ENCODE measurements around the gene RAP2A.

Gene RAP2A

DNA sequence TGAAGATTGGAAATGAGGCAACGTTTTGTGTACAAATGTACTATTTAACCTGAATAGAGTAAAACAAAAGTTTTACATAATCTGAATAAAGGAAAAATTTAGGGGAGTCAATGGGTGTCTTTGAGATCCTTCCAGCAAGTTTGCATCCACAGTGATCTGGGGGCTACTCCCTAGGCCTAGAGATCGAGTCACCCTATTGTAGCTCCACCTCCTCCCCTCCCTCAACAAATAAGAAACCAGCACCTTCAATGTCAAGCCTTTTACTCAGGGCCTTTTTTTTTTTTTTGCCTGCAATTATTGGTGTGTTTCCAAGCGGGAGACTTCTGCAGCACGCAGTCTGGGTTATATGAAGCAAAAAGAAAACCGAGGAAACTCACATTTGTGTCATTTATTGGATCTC lies 16.3 kb upstream of the RAP2A start:
- Histone ChIP-seq H3K36me3 (ENCODE audit: control insufficient read depth, insufficient read depth, low read length) (no peaks in the 10 kb centered on the region), H3K9me3 (ENCODE audit: control insufficient read depth, low read length) (no peaks in the 10 kb centered on the region), H3K4me1 (ENCODE audit: control insufficient read depth, insufficient read depth, low read length) (no peaks in the 10 kb centered on the region), H3K27me3 (ENCODE audit: control insufficient read depth, insufficient read depth, low read length, poor library complexity, severe bottlenecking) (no peaks in the 10 kb centered on the region), H3K4me3 (ENCODE audit: insufficient read depth, low read depth, low read length) (no peak overlapping the region), H3K27ac (ENCODE audit: insufficient read depth, low read depth, low read length, poor library complexity, severe bottlenecking) (no peak overlapping the region)
- whole genome bisulfite sequencing, 2 experiments = 89 to 90% methylated on average over 4 of the region's 5 CpGs

DNA sequence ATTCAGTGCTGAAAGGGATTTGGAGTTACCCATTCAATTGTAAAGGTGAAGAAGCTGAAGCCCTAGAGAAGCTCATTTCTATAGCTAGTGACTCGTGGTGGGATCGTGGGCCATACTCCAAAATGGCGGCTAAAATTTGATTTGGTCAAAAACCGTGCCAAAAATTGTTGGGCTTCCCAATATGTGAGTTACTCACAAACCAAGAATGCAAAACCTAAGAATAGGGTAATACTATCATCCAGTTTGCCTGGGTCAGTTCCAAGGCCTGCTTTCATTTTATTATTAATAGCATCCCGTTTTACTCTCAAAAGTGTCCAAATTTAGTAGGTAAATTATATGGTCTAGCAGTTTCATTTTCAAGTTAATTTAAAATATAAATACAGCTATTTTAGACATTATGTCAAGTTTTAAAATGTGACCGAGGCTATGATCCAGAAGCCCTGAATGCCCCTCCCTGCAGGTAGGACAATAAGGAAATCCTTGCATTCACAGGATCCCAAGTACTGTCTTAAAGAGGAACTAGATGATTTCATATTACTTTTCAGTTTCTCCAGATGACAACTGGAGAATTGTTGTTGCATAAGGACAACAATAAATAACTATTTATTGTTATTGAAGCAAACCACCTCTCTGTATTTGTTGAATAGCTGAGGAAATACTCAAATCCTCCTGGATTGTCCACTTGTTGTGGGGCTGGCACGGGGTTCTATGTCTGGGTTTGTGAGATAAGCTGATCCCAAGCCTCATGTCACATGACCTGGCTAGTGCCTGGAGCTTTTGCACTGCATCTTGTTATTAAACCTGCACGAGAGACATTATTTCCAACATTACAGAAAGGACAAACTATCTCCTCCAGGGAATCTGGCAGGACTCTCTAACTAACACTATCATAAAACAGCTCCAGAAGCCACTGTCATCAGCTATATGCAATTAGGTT lies 11.6 kb upstream of the RAP2A start:
- Histone ChIP-seq H3K9me3 (ENCODE audit: control insufficient read depth, low read length) (no peaks in the 10 kb centered on the region), H3K36me3 (ENCODE audit: control insufficient read depth, insufficient read depth, low read length) (no peaks in the 10 kb centered on the region), H3K27ac (ENCODE audit: insufficient read depth, low read depth, low read length, poor library complexity, severe bottlenecking) (no peak overlapping the region), H3K27me3 (ENCODE audit: control insufficient read depth, insufficient read depth, low read length, poor library complexity, severe bottlenecking) (no peaks in the 10 kb centered on the region), H3K4me1 (ENCODE audit: control insufficient read depth, insufficient read depth, low read length) (no peaks in the 10 kb centered on the region), H3K4me3 (ENCODE audit: insufficient read depth, low read depth, low read length) (no peak overlapping the region)
- WGBS, 2 experiments = 95 to 96% methylated on average over 7 of the region's 8 CpGs

DNA sequence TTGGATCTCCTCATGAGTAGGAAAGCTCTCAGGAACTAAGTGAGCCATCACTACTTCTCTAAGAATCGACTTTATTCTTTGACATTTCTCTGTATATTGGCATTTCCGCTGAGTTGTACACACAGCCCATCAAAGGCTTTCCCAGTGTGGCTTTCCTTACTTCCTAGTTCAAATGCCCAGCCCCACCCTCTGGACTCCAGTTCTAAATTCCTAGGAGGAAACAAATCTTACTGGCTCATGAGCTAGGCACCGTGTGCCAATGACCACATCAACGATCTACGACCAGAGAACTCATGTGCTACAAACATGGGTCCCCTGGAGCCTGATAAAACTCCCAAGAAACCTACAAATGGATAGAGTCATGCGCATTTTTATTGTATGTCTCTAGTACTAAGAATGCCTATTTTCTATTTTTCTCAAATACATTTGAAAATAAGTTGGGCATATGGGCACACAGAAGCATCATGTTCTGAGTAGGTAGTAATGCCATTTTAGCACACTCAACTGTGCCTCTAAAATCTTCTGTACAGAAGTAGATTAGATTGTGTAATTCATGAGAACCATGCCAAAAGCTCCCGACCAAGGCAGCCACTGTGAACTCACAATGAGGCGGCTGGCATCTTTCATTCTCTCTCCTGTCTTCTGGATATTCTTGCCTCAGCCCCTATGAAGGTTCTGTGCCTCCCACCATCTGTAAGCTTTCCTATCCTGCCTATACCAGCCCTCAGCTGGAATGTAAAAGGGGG lies 10.5 kb upstream of the RAP2A start:
- Histone ChIP-seq H3K9me3 (ENCODE audit: control insufficient read depth, low read length) (no peaks in the 10 kb centered on the region), H3K27ac (ENCODE audit: insufficient read depth, low read depth, low read length, poor library complexity, severe bottlenecking) (no peak overlapping the region), H3K4me1 (ENCODE audit: control insufficient read depth, insufficient read depth, low read length) (no peaks in the 10 kb centered on the region), H3K36me3 (ENCODE audit: control insufficient read depth, insufficient read depth, low read length) (no peaks in the 10 kb centered on the region), H3K27me3 (ENCODE audit: control insufficient read depth, insufficient read depth, low read length, poor library complexity, severe bottlenecking) (no peaks in the 10 kb centered on the region), H3K4me3 (ENCODE audit: insufficient read depth, low read depth, low read length) (no peak overlapping the region)
- 93 to 95% methylated on average over 8 of the region's 8 CpGs for WGBS, 2 experiments

DNA sequence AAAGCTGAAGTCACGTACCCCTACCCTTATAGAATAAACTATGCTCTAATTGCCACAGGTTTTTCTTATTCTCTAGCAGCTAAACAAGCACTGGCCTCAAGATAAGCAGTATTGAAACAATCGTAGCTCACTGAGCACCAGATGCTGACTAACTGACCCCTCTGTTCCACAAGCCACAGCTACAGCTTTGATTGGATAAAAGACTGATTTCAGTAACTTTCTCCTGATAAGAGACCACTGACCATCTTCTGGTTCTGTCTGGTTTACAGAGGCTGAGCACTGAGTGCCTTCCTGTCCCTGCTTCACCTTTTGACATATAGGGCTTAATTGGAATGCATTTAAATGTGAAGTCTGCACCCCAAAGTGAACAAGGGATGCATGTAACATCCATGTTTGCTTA lies 8.4 kb upstream of the RAP2A start:
- Histone ChIP-seq H3K27me3 (ENCODE audit: control insufficient read depth, insufficient read depth, low read length, poor library complexity, severe bottlenecking) (no peaks in the 10 kb centered on the region), H3K4me1 (ENCODE audit: control insufficient read depth, insufficient read depth, low read length) (no peaks in the 10 kb centered on the region), H3K27ac (ENCODE audit: insufficient read depth, low read depth, low read length, poor library complexity, severe bottlenecking) (no peak overlapping the region), H3K36me3 (ENCODE audit: control insufficient read depth, insufficient read depth, low read length) (no peaks in the 10 kb centered on the region), H3K4me3 (ENCODE audit: insufficient read depth, low read depth, low read length) (no peak overlapping the region), H3K9me3 (ENCODE audit: control insufficient read depth, low read length) (no peaks in the 10 kb centered on the region)
- 85 to 91% methylated on average over 2 of the region's 2 CpGs for WGBS, 2 experiments

DNA sequence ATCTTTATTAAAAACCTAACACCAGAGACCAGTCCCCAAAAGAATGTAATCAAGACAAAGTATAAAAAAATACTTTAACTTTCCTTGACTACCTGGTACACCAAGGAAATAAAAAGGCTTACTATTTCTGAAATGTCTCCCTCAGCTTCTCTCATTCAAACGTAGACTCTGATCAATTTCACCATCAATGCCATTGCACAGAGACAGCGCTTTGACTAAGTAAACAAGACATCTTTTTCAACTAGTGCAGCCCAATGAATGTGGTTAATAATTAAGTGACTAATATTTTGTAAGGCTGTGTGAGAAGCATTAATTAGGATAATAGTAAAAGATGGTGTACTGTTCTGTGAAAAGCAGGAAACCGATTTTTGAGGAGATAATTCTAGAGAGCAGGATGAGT lies 7.3 kb upstream of the RAP2A start:
- WGBS, 2 experiments = 91% methylated on average over 3 of the region's 3 CpGs
- Histone ChIP-seq H3K36me3 (ENCODE audit: control insufficient read depth, insufficient read depth, low read length) (no peaks in the 10 kb centered on the region), H3K27me3 (ENCODE audit: control insufficient read depth, insufficient read depth, low read length, poor library complexity, severe bottlenecking) (no peaks in the 10 kb centered on the region), H3K27ac (ENCODE audit: insufficient read depth, low read depth, low read length, poor library complexity, severe bottlenecking) (no peak overlapping the region), H3K4me1 (ENCODE audit: control insufficient read depth, insufficient read depth, low read length) (no peaks in the 10 kb centered on the region), H3K9me3 (ENCODE audit: control insufficient read depth, low read length) (no peaks in the 10 kb centered on the region), H3K4me3 (ENCODE audit: insufficient read depth, low read depth, low read length) (no peak overlapping the region)

DNA sequence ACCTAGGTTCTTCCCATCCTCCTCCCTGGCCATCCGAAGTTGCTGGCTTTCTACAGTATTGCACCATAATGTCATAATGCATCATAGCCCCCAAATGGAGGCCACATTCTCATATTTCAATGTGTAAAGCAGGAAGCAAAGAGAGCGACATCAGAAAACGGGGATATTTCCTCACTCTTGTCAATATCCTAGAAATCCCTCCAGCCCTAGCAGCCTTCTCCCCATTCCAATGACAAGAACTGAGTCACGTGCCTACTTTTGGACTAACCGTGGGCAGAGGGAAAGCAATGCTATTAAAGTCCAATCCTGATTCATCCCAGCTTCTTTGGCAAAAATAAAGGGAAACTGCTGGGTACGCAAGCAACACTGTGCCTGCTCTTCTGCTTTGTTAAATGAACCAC lies 4.3 kb upstream of the RAP2A start:
- 83 to 86% methylated on average over 6 of the region's 6 CpGs for WGBS, 2 experiments

DNA sequence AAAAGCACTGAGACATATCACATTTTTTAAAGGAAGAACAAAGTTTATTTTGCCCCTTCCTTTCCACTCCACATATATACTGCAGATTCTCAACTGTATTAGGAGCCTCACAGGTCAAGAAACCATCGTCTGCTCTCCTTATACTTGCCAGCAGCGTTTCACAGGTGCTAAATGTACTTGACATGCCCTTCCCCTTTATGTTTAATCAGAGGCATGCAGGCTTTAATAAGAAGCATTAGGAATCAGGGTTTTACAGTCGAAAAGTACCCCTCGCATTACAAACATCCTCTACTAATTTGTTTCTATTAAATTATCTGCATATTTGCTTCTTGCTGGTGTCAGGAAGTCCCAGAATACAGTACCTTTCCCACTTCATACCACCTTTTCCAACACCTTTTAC lies 3.7 kb upstream of the RAP2A start:
- Histone ChIP-seq H3K27ac (ENCODE audit: insufficient read depth, low read depth, low read length, poor library complexity, severe bottlenecking) (no peak overlapping the region), H3K4me1 (ENCODE audit: control insufficient read depth, insufficient read depth, low read length) (no peaks in the 10 kb centered on the region), H3K27me3 (ENCODE audit: control insufficient read depth, insufficient read depth, low read length, poor library complexity, severe bottlenecking) (no peaks in the 10 kb centered on the region), H3K36me3 (ENCODE audit: control insufficient read depth, insufficient read depth, low read length) (no peaks in the 10 kb centered on the region), H3K9me3 (ENCODE audit: control insufficient read depth, low read length) (no peaks in the 10 kb centered on the region), H3K4me3 (ENCODE audit: insufficient read depth, low read depth, low read length) (no peak overlapping the region)
- 92 to 97% methylated on average over 4 of the region's 4 CpGs for WGBS, 2 experiments

More for the DNA sequence above, 4.3 kb upstream of the RAP2A start:
- no peak overlapping the region for H3K4me3 ChIP-seq (ENCODE audit: insufficient read depth, low read depth, low read length)
- no peaks in the 10 kb centered on the region for H3K27me3 ChIP-seq (ENCODE audit: control insufficient read depth, insufficient read depth, low read length, poor library complexity, severe bottlenecking)
- H3K9me3 ChIP-seq (ENCODE audit: control insufficient read depth, low read length) = no peaks in the 10 kb centered on the region
- H3K36me3 ChIP-seq (ENCODE audit: control insufficient read depth, insufficient read depth, low read length) = no peaks in the 10 kb centered on the region
- no peaks in the 10 kb centered on the region for H3K4me1 ChIP-seq (ENCODE audit: control insufficient read depth, insufficient read depth, low read length)
- no peak overlapping the region for H3K27ac ChIP-seq (ENCODE audit: insufficient read depth, low read depth, low read length, poor library complexity, severe bottlenecking)

DNA sequence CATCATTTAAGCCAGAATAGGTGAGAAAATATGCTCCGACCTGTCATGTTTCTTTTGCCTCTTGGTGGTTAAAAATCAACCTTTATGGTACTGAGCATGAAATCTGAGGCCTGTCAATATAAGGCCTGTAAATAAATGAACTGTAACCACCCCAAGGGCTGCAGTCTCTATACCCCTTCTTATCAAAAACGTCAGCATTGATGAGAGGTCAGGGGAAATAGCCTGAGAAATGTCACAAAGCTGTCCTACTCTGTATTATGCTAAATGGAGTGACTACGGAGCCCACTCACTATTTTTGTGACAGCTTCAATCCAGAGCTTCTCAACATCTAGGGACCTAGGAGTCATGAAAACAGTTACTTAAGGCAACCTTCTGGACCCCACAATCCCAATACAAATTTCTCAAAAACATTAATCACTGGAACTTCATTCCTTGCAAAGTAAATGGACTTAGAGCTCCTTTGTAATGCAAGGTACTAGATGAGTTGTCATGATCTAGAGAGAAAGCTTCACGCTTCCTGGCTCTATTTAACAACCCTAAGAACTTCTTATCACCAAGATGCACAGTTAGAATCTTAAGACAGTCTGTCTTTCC lies 2.7 kb upstream of the RAP2A start:
- H3K4me1 ChIP-seq (ENCODE audit: control insufficient read depth, insufficient read depth, low read length) = no peaks in the 10 kb centered on the region
- 85 to 92% methylated on average over 4 of the region's 4 CpGs for WGBS, 2 experiments
- H3K27ac ChIP-seq (ENCODE audit: insufficient read depth, low read depth, low read length, poor library complexity, severe bottlenecking) = no peak overlapping the region
- H3K27me3 ChIP-seq (ENCODE audit: control insufficient read depth, insufficient read depth, low read length, poor library complexity, severe bottlenecking) = no peaks in the 10 kb centered on the region
- no peaks in the 10 kb centered on the region for H3K36me3 ChIP-seq (ENCODE audit: control insufficient read depth, insufficient read depth, low read length)
- H3K4me3 ChIP-seq (ENCODE audit: insufficient read depth, low read depth, low read length) = no peak overlapping the region
- H3K9me3 ChIP-seq (ENCODE audit: control insufficient read depth, low read length) = no peaks in the 10 kb centered on the region

DNA sequence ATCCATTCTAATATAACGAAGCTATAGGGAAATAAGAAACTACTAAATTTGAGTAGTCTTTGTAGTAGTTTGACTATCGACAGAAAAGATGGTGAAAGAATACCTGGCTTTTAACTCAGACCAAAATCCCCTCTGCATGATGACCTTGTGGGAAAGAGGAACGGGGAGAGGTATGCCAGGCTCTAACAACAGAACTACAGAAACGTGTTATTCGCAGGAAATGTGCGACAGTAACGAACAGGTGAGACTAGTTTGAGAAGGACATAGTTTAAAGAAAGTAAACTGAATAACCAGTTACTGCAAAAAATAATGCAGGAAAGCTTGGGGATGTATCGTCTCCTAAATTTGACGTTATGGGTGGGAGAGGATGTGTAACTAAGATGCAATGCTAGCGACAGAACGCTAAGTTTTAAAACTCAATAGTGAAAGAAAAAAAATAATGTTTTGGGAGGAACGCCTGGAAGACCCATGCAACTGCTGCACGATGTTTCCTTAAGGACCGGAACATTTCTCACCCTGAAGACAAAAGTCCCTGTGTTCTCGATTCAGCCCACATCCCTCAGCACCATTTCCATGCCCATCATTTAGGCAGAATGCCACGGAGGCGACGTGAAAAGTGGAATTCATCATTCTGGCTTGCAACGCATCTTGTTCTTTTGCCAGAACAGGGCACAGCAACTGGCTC lies 1.6 kb upstream of the RAP2A start:
- 63 to 68% methylated on average over 18 to 19 of the region's 19 CpGs for WGBS, 2 experiments
- H3K4me1 ChIP-seq (ENCODE audit: control insufficient read depth, insufficient read depth, low read length) = no peaks in the 10 kb centered on the region
- H3K4me3 ChIP-seq (ENCODE audit: insufficient read depth, low read depth, low read length) = peak overlapping the region; percentile 45
- H3K27ac ChIP-seq (ENCODE audit: insufficient read depth, low read depth, low read length, poor library complexity, severe bottlenecking) = no peak overlapping the region
- H3K9me3 ChIP-seq (ENCODE audit: control insufficient read depth, low read length) = no peaks in the 10 kb centered on the region
- H3K27me3 ChIP-seq (ENCODE audit: control insufficient read depth, insufficient read depth, low read length, poor library complexity, severe bottlenecking) = no peaks in the 10 kb centered on the region
- H3K36me3 ChIP-seq (ENCODE audit: control insufficient read depth, insufficient read depth, low read length) = no peaks in the 10 kb centered on the region

Data from ectodermal cell (in vitro differentiated cells).